Measurements from ENCODE around the gene KIAA1549.
"Not testable (repeated sequence)": the region's sequence is repeated elsewhere in the genome, so short reads cannot be mapped to it uniquely, and the experiment has no call there.

The KIAA1549 gene

GRCh38 chr7:138999414-138999813 is 18.2 kb upstream of the KIAA1549 start:
- Histone ChIP-seq H3K4me3 (ENCODE audit: low read depth, low read length) (no peak overlapping the region), H3K27me3 (ENCODE audit: control insufficient read depth, insufficient read depth, low read length) (no peaks in the 10 kb centered on the region), H3K9ac (ENCODE audit: low read length) (no peak overlapping the region), H3K27ac (ENCODE audit: low read depth, low read length) (no peak overlapping the region), H3K36me3 (ENCODE audit: control insufficient read depth, insufficient read depth, low read length) (no peaks in the 10 kb centered on the region), H3K4me1 (ENCODE audit: control insufficient read depth, insufficient read depth, low read length) (no peaks in the 10 kb centered on the region), H3K9me3 (ENCODE audit: control insufficient read depth, insufficient read depth, low read depth, low read length) (peaks cover 8% of the 10 kb centered on the region; the same call in 1 of the 2 replicates)

- Histone ChIP-seq H3K4me3 (ENCODE audit: low read depth, low read length) (no peak overlapping the region), H3K27me3 (ENCODE audit: control insufficient read depth, insufficient read depth, low read length) (no peaks in the 10 kb centered on the region), H3K4me1 (ENCODE audit: control insufficient read depth, insufficient read depth, low read length) (no peaks in the 10 kb centered on the region), H3K27ac (ENCODE audit: low read depth, low read length) (no peak overlapping the region), H3K9me3 (ENCODE audit: control insufficient read depth, insufficient read depth, low read depth, low read length) (peaks cover 15% of the 10 kb centered on the region), H3K36me3 (ENCODE audit: control insufficient read depth, insufficient read depth, low read length) (no peaks in the 10 kb centered on the region), H3K9ac (ENCODE audit: low read length) (no peak overlapping the region)
Observed at GRCh38 chr7:138992052-138992531, 10.9 kb upstream of the KIAA1549 start.

DNA sequence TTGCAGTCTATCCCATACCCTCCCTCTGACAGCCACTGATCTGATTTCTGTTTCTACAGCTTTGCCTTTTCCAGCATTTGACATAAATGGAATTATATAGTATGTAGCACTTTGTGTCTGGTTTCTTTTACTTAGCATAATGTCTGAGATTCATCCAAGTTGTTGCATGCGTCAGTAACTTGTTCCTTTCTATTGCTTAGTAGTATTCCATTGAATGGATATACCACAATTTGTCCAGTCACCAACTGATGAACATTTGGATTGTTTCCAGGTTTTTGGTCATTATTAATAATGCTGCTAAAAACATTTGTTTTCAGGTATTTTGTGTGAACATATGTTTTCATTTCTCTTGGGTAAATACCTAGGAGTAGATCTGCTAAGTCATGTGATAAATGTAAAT is 6.5 kb upstream of the KIAA1549 start:
- Histone ChIP-seq H3K27me3 (ENCODE audit: control insufficient read depth, insufficient read depth, low read length) (peaks cover 3% of the 10 kb centered on the region), H3K9ac (ENCODE audit: low read length) (no peak overlapping the region), H3K4me3 (ENCODE audit: low read depth, low read length) (no peak overlapping the region), H3K4me1 (ENCODE audit: control insufficient read depth, insufficient read depth, low read length) (no peaks in the 10 kb centered on the region), H3K9me3 (ENCODE audit: control insufficient read depth, insufficient read depth, low read depth, low read length) (peaks cover 15% of the 10 kb centered on the region), H3K36me3 (ENCODE audit: control insufficient read depth, insufficient read depth, low read length) (no peaks in the 10 kb centered on the region), H3K27ac (ENCODE audit: low read depth, low read length) (no peak overlapping the region)

DNA sequence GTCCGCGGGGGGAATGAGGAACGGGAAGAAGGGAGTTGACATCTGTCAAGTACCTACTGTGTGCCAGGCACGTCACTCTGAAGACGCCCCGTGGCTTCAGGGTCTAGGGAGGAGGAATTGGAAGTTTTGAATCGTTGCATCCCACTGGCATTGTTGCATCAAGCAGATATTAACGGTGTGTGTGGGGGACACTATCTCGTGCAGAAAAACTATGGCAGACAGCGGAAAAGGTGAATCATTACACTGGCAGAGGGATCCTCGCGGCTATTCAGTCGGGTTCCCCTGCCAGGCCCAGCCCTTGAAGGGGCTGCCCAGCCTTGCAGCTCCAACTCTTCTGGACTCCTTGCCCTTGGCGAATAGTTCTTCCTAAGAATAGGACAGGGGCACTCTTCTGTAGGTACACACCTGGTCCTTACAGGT is 1.0 kb upstream of the KIAA1549 start:
- no peaks in the 10 kb centered on the region for H3K9me3 ChIP-seq (ENCODE audit: control insufficient read depth, insufficient read depth, low read depth, low read length)
- H3K27ac ChIP-seq (ENCODE audit: low read depth, low read length), result no peak overlapping the region
- peaks cover 24% of the 10 kb centered on the region for H3K27me3 ChIP-seq (ENCODE audit: control insufficient read depth, insufficient read depth, low read length)
- H3K36me3 ChIP-seq (ENCODE audit: control insufficient read depth, insufficient read depth, low read length), result no peaks in the 10 kb centered on the region
- H3K4me3 ChIP-seq (ENCODE audit: low read depth, low read length), result peak overlapping the region; percentile 68
- H3K4me1 ChIP-seq (ENCODE audit: control insufficient read depth, insufficient read depth, low read length), result peaks cover 22% of the 10 kb centered on the region
- no peak overlapping the region for H3K9ac ChIP-seq (ENCODE audit: low read length)

DNA sequence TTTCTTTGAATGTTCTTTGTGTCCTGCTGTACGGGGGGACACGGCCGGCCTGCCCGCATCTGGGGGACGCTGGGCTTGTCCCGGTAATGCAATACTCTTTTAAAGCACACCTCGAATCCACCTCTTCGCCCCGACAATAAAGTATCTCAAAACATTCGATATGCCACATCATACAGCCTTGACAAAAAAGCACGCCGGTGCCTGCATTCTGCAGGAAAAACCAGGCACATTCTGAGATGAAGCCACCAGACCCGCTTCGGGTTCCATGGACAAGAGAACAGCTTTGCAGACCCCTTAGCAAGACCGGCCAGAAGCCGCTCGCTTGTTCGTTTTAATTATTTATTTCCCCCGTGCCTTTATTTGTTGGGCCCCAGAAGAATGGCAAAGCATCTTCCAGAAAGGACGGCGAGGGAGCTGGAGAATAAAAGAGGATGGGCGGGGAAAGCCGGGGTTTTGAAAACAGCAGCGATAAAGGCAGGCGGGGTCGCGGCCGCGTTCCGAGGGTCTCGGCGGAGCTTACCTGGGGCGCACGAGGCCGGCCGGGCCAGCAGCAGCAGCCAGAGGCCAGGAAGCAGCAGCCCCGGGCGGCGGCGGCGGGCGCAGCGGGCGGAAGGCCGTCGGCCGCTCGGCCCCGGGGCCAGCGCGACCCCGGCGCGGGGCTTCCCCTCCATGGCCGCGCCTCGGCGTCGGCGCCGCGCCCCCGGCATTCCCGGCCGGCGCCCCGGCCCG is 462 bp downstream of the KIAA1549 start:
- Histone ChIP-seq H3K9ac (ENCODE audit: low read length) (peak overlapping the region; percentile 77), H3K27me3 (ENCODE audit: control insufficient read depth, insufficient read depth, low read length) (peaks cover 24% of the 10 kb centered on the region), H3K4me3 (ENCODE audit: low read depth, low read length) (peak overlapping the region; percentile 86), H3K9me3 (ENCODE audit: control insufficient read depth, insufficient read depth, low read depth, low read length) (no peaks in the 10 kb centered on the region), H3K4me1 (ENCODE audit: control insufficient read depth, insufficient read depth, low read length) (peaks cover 33% of the 10 kb centered on the region), H3K36me3 (ENCODE audit: control insufficient read depth, insufficient read depth, low read length) (no peaks in the 10 kb centered on the region), H3K27ac (ENCODE audit: low read depth, low read length) (no peak overlapping the region)

- H3K27me3 ChIP-seq (ENCODE audit: control insufficient read depth, insufficient read depth, low read length), result peaks cover 24% of the 10 kb centered on the region
- H3K4me3 ChIP-seq (ENCODE audit: low read depth, low read length), result peak overlapping the region; percentile 86
- peaks cover 40% of the 10 kb centered on the region for H3K4me1 ChIP-seq (ENCODE audit: control insufficient read depth, insufficient read depth, low read length)
- no peak overlapping the region for H3K27ac ChIP-seq (ENCODE audit: low read depth, low read length)
- H3K9me3 ChIP-seq (ENCODE audit: control insufficient read depth, insufficient read depth, low read depth, low read length), result no peaks in the 10 kb centered on the region
- peak overlapping the region; percentile 77 for H3K9ac ChIP-seq (ENCODE audit: low read length)
- H3K36me3 ChIP-seq (ENCODE audit: control insufficient read depth, insufficient read depth, low read length), result no peaks in the 10 kb centered on the region
Observed at GRCh38 chr7:138979988-138980562, 1.1 kb downstream of the KIAA1549 start.

DNA sequence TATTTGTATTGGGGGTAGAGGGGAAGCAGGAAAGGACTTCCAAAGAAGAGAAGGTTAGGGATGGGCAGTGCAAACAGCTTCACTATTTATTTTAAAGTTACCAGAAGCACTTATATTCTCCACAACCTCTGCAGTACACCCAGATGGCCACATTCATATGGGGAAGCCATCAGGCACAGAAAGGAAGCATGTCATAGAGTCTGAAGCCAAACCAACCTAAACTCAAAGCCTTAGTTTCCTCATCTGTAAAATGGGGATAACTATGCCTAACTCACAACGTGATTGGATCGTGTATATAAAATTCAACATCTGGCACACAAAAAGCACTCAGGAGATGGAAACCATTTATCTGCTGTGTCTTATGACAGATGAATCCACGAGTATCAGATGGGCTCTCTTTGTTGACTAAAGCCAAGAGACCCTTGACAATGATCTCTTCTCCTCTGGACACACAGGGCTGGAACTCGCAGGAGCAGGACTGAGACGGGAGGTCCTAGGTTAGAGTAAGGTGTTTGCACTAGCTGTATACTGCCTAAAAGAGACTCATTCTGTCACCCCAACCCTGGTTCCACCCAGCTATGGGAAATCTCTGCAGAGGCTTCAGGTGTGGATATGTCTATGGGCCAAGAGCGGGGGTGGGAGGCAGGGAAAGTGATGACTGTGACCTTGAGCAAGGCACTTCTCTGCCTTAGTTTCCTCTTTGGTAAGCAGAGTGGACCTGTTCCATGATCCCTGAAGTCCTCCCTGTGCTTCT is 1.8 kb downstream of the KIAA1549 start:
- Histone ChIP-seq H3K27me3 (ENCODE audit: control insufficient read depth, insufficient read depth, low read length) (peaks cover 24% of the 10 kb centered on the region), H3K9me3 (ENCODE audit: control insufficient read depth, insufficient read depth, low read depth, low read length) (no peaks in the 10 kb centered on the region), H3K27ac (ENCODE audit: low read depth, low read length) (no peak overlapping the region), H3K9ac (ENCODE audit: low read length) (peak overlapping the region; percentile 31), H3K4me1 (ENCODE audit: control insufficient read depth, insufficient read depth, low read length) (peaks cover 45% of the 10 kb centered on the region), H3K4me3 (ENCODE audit: low read depth, low read length) (peak overlapping the region; percentile 86), H3K36me3 (ENCODE audit: control insufficient read depth, insufficient read depth, low read length) (no peaks in the 10 kb centered on the region)

DNA sequence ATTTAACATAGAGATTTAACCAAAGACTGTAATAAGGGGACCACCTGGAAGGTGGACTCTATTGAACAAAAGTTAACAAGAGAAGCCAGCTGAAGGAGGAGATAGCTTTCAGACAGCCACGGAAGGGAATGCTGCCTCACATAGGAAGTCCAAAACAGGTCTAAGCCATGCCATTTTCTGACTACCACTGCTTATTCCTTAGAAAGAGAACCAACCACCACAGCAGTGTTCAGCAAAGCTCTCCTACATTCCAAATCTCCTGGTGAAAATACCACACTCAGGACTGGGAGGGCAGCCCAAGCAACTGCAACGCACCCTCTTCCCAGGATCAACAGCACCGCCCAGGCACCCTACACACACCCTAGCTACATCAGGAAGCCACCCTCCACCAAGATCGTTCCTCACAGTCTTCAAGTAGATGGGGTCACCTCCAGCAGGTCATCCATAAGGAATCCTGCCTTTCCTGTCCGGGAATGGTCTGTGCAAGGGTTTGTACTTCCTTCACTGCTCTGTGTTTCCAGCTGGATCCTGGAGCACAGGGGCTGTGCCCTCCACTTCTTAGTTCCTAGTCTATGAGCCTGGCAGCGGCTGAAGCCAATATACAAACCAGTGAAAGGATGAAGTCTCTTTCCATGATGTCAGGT is 2.5 kb downstream of the KIAA1549 start:
- H3K9me3 ChIP-seq (ENCODE audit: control insufficient read depth, insufficient read depth, low read depth, low read length), result no peaks in the 10 kb centered on the region
- H3K27me3 ChIP-seq (ENCODE audit: control insufficient read depth, insufficient read depth, low read length), result peaks cover 24% of the 10 kb centered on the region
- H3K9ac ChIP-seq (ENCODE audit: low read length), result no peak overlapping the region
- no peak overlapping the region for H3K4me3 ChIP-seq (ENCODE audit: low read depth, low read length)
- peaks cover 53% of the 10 kb centered on the region for H3K4me1 ChIP-seq (ENCODE audit: control insufficient read depth, insufficient read depth, low read length)
- H3K27ac ChIP-seq (ENCODE audit: low read depth, low read length), result no peak overlapping the region
- no peaks in the 10 kb centered on the region for H3K36me3 ChIP-seq (ENCODE audit: control insufficient read depth, insufficient read depth, low read length)

- peaks cover 55% of the 10 kb centered on the region for H3K4me1 ChIP-seq (ENCODE audit: control insufficient read depth, insufficient read depth, low read length)
- not testable (repeated sequence) for H3K36me3 ChIP-seq (ENCODE audit: control insufficient read depth, insufficient read depth, low read length)
Observed at GRCh38 chr7:138976161-138976560, 5.0 kb downstream of the KIAA1549 start.

DNA sequence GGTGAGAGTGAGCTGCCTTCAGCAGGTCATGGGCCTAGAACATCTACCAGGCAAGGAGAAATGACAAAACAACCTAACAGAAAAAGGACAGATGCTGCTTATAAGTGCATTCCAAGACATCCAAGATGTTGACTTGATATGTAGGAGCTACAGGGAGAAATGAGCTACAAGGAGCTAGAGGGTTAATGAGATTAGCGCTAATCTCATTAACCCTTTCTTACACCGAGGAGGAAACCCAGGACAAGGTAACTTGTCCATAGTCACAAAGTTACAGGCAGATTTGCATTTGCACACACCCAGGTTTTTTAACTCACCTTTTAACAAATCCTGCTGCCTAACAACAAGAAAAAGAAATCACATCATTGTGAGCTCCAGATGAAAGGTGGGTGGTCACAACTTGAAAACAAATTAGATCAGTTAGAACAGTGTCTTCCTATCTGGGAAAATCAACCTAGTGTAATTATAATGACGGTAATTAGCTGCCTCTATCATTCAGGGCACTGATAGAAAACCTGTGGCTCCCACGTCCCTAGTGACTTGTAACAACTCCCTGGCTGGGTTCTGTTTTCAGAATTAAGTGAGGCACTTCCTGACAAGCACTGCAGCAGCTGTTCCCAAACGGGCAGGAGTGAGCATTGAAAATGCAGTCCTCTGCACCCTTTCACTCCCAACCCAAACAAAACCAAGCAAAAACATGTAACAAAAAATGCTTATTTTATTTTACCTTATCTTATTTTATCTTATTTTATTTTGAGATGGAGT is 5.7 kb downstream of the KIAA1549 start:
- Histone ChIP-seq H3K9ac (ENCODE audit: low read length) (no peak overlapping the region), H3K27me3 (ENCODE audit: control insufficient read depth, insufficient read depth, low read length) (peaks cover 10% of the 10 kb centered on the region), H3K9me3 (ENCODE audit: control insufficient read depth, insufficient read depth, low read depth, low read length) (no peaks in the 10 kb centered on the region), H3K27ac (ENCODE audit: low read depth, low read length) (no peak overlapping the region), H3K4me1 (ENCODE audit: control insufficient read depth, insufficient read depth, low read length) (peaks cover 55% of the 10 kb centered on the region), H3K4me3 (ENCODE audit: low read depth, low read length) (peak overlapping the region; percentile 22; the same call in 1 of the 2 replicates), H3K36me3 (ENCODE audit: control insufficient read depth, insufficient read depth, low read length) (no peaks in the 10 kb centered on the region)

More at GRCh38 chr7:138976161-138976560, 5.0 kb downstream of the KIAA1549 start:
- not testable (repeated sequence) for H3K9me3 ChIP-seq (ENCODE audit: control insufficient read depth, insufficient read depth, low read depth, low read length); H3K9ac ChIP-seq (ENCODE audit: low read length); H3K27ac ChIP-seq (ENCODE audit: low read depth, low read length); H3K4me3 ChIP-seq (ENCODE audit: low read depth, low read length)
- H3K27me3 ChIP-seq (ENCODE audit: control insufficient read depth, insufficient read depth, low read length), result peaks cover 10% of the 10 kb centered on the region

All from HUES6 (cell line).